Mucosa of descending colon (tissue), 3 donors: ENCODE results near the gene SLC23A2. TPM values are rescaled to one million over a fixed set of nuclear protein-coding genes. Genes with fewer than 3 reads are reported as not detected.
A peak's percentile ranks its signal among the peaks of the same experiment; 100 is the strongest.

Source experiments
- ATAC-seq: fragments of 200-7000 bp; cut with Tn5 transposase; one replicate; pipeline ENCODE4 v1.9.1; 2020; ENCODE audit warnings: mild to moderate bottlenecking, moderate library complexity
- DNase-seq, 3 donors: peaks; one replicate each; pipeline ENCODE4 v3.0.0-alpha.2; 2020
- H3K36me3 ChIP-seq: fragments of 200-600 bp; one replicate; pipeline ENCODE4 v1.8.0; 2021; ENCODE audit warnings: low read depth, mild to moderate bottlenecking
- H3K4me1 ChIP-seq: fragments of 200-600 bp; one replicate; pipeline ENCODE4 v1.8.0; 2021; ENCODE audit warnings: low read depth, mild to moderate bottlenecking
- H3K4me3 ChIP-seq: fragments of 200-600 bp; one replicate; pipeline ENCODE4 v1.8.0; 2021; ENCODE audit warnings: mild to moderate bottlenecking
- H3K9me3 ChIP-seq: fragments of 200-600 bp; one replicate; pipeline ENCODE4 v1.8.0; 2021; ENCODE audit warnings: mild to moderate bottlenecking
- CTCF ChIP-seq: fragments of 200-600 bp; IDR thresholded peaks from one replicate; pipeline ENCODE4 v1.8.0; 2022; ENCODE audit warnings: antibody characterized with exemption, mild to moderate bottlenecking
- intact Hi-C, 2 donors: fragments of 100-400 bp; cut with DNase I in 1 of 2; cut with micrococcal nuclease in 1 of 2; formaldehyde crosslinking; loops; one replicate each; pipeline versions ENCODE4 v1.11.0 to v1.11.1; 2022; cut with DNase I, micrococcal nuclease
- total RNA-seq, 3 donors: library from RNA; stranded (reverse); fragmentation: NEBNext Ultra II Directional in 2 of 3; extraction: Animal tissue kit (Norgen Biotek cat#: 25700) in 2 of 3; gene quantifications; one replicate each; pipeline versions ENCODE4 v1.2.1 to v1.2.4, GENCODE V29; 2021 to 2023
- donor health status: DM: no; HTN: no; CAD: no; lungs with moderate emphysema.
- donor health status: DM: no; HTN: no; CAD: no.
- donor health status: DM: no; HTN: yes; CAD: no.

The SLC23A2 gene
- total RNA-seq, 3 donors from 2014 or later = 9.1 to 15.4 (median 9.4) TPM

GRCh38 chr20:4957939-4958362, 43.4 kb downstream of the SLC23A2 start:
- H3K9me3 ChIP-seq = no peaks in the 10 kb centered on the region
- no peak for ATAC-seq
- no peak overlapping the region for H3K4me3 ChIP-seq
- intact Hi-C loops = no loop called here
- DNase-seq = no peak
- H3K36me3 ChIP-seq = no peaks in the 10 kb centered on the region
- H3K4me1 ChIP-seq = no peaks in the 10 kb centered on the region
- no peak for TF ChIP-seq CTCF

DNA sequence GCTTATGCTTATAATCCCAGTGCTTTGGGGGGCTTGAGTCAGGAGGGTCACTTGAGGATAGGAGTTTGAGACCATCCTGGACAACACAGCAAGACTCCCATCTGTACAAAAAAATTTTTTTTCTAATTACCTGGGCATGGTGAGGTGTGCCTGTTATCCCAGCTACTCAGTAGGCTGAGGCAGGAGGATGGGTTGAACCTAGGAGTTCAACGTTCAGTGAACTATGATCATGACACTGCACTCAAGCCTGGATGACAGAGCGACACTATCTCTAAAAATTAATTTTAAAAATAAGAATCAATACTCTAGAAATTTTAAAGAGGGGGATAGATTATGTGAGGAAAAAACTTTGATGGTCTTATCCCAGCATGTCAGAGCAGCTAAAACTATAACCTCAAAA, 44.1 kb downstream of the SLC23A2 start:
- Histone ChIP-seq H3K4me3 (no peak overlapping the region), H3K4me1 (no peaks in the 10 kb centered on the region), H3K9me3 (no peaks in the 10 kb centered on the region), H3K36me3 (no peaks in the 10 kb centered on the region)
- DNase-seq (no peak), ATAC-seq (no peak)
- intact Hi-C loops = no loop called here
- TF ChIP-seq CTCF = no peak

GRCh38 chr20:4956200-4956810, 45.0 kb downstream of the SLC23A2 start:
- Histone ChIP-seq H3K9me3 (no peaks in the 10 kb centered on the region), H3K4me3 (no peak overlapping the region), H3K4me1 (no peaks in the 10 kb centered on the region), H3K36me3 (no peaks in the 10 kb centered on the region)
- DNase-seq (no peak), ATAC-seq (peak; percentile 60)
- peak; percentile 66 for TF ChIP-seq CTCF
- intact Hi-C loops = no loop called here

GRCh38 chr20:4953881-4954280, 47.4 kb downstream of the SLC23A2 start:
- Histone ChIP-seq H3K4me3 (no peak overlapping the region), H3K36me3 (no peaks in the 10 kb centered on the region), H3K4me1 (no peaks in the 10 kb centered on the region), H3K9me3 (no peaks in the 10 kb centered on the region)
- no peak for TF ChIP-seq CTCF
- intact Hi-C loops = no loop called here
- ATAC-seq (no peak), DNase-seq (no peak)

DNA sequence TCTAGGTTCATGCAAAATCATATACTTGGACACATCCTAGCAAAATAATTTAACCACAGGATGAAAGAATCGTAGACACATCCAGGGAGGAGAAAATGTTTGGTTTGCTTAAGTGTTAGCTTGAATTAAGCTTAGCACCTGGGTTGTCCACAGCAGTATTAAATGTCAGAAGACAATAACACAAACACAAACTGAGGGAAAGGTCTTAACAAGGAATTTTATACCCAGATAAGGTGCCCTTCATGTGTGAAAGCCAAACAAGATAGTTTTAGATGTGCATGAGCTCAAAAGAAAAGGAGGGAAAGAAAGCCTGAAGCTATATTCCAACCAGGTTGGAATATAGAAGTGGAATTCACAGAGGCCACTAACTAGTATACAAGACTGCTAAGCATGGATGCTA, 49.1 kb downstream of the SLC23A2 start:
- TF ChIP-seq CTCF = no peak
- no peak overlapping the region for H3K4me3 ChIP-seq
- no peaks in the 10 kb centered on the region for H3K9me3 ChIP-seq
- H3K4me1 ChIP-seq = no peaks in the 10 kb centered on the region
- no peak for DNase-seq
- ATAC-seq = no peak
- intact Hi-C loops = no loop called here
- no peaks in the 10 kb centered on the region for H3K36me3 ChIP-seq

- ATAC-seq (peak; percentile 27), DNase-seq (no peak)
- no peaks in the 10 kb centered on the region for H3K36me3 ChIP-seq
- no peaks in the 10 kb centered on the region for H3K4me1 ChIP-seq
- H3K4me3 ChIP-seq = no peak overlapping the region
- TF ChIP-seq CTCF = no peak
- no peaks in the 10 kb centered on the region for H3K9me3 ChIP-seq
- intact Hi-C loops = no loop called here
Measured at GRCh38 chr20:4951299-4951698, 50.0 kb downstream of the SLC23A2 start.
